ENCODE data around the gene ATP8A2. TPM values are rescaled to one million over a fixed set of nuclear protein-coding genes. Genes with fewer than 3 reads are reported as not detected.

ATP8A2 gene
- total RNA-seq, 1 experiment from 2014 or later = not detected

DNA sequence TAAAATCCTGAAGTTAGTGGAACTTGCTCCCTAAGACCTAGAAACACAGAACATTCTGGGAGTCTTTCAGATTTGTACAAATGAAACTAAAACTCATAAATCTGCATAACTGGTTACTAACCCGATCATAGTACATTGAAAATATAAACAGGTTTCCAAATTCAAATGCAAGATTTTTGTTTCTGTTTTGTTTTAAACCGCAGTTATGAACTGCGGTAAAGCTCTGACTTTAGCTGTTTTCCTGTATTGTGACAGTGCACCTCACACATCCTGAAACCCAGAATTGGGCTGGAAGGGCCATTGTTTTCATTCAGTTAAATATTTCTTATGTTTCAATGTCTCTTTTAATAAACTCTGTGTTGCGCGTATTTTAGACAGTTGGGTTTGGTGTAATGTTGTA lies 475.4 kb downstream of the ATP8A2 start:
- peaks cover 70% of the 10 kb centered on the region for H3K27me3 ChIP-seq (ENCODE audit: insufficient read depth, low read depth)
- no peak overlapping the region for H2AFZ ChIP-seq
- ChIA-PET CTCF (no interaction called here), POLR2A (ENCODE audit: unreplicated experiment) (interaction anchor here (0.5 kb wide), 1 partner anchor 799 kb away, joined by 4 read pairs; no protein-coding TSS in a partner anchor)
- DNase-seq = no peak
- no peaks in the 10 kb centered on the region for H3K79me2 ChIP-seq (ENCODE audit: low read depth)
- H3K4me3 ChIP-seq = no peak overlapping the region
- H3K9me3 ChIP-seq (ENCODE audit: insufficient read depth, low read depth) = no peaks in the 10 kb centered on the region
- no peaks in the 10 kb centered on the region for H3K4me1 ChIP-seq (replicated peaks; ENCODE audit: insufficient read depth)
- no peak overlapping the region for H3K27ac ChIP-seq
- no peaks in the 10 kb centered on the region for H4K20me1 ChIP-seq (ENCODE audit: insufficient read depth)
- H3K36me3 ChIP-seq (ENCODE audit: low read depth) = no peaks in the 10 kb centered on the region
- H3K9me2 ChIP-seq (ENCODE audit: insufficient read depth) = no peaks in the 10 kb centered on the region
- intact Hi-C loops (cut with micrococcal nuclease; ENCODE audit: unreplicated experiment) = no loop called here
- H3F3A ChIP-seq (ENCODE audit: insufficient read depth, low read depth) = no peaks in the 10 kb centered on the region
- no peak for TF ChIP-seq EZH2 (IDR thresholded peaks at IDR 0.05; ENCODE audit: low read depth)
- TF ChIP-seq, protein P1, sequence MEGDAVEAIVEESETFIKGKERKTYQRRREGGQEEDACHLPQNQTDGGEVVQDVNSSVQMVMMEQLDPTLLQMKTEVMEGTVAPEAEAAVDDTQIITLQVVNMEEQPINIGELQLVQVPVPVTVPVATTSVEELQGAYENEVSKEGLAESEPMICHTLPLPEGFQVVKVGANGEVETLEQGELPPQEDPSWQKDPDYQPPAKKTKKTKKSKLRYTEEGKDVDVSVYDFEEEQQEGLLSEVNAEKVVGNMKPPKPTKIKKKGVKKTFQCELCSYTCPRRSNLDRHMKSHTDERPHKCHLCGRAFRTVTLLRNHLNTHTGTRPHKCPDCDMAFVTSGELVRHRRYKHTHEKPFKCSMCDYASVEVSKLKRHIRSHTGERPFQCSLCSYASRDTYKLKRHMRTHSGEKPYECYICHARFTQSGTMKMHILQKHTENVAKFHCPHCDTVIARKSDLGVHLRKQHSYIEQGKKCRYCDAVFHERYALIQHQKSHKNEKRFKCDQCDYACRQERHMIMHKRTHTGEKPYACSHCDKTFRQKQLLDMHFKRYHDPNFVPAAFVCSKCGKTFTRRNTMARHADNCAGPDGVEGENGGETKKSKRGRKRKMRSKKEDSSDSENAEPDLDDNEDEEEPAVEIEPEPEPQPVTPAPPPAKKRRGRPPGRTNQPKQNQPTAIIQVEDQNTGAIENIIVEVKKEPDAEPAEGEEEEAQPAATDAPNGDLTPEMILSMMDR (conservative IDR thresholded peaks at IDR 0.05) = no peak
- BruUV-seq (replicated peaks) = no TSS peak
- no peak overlapping the region for H3K4me2 ChIP-seq

DNA sequence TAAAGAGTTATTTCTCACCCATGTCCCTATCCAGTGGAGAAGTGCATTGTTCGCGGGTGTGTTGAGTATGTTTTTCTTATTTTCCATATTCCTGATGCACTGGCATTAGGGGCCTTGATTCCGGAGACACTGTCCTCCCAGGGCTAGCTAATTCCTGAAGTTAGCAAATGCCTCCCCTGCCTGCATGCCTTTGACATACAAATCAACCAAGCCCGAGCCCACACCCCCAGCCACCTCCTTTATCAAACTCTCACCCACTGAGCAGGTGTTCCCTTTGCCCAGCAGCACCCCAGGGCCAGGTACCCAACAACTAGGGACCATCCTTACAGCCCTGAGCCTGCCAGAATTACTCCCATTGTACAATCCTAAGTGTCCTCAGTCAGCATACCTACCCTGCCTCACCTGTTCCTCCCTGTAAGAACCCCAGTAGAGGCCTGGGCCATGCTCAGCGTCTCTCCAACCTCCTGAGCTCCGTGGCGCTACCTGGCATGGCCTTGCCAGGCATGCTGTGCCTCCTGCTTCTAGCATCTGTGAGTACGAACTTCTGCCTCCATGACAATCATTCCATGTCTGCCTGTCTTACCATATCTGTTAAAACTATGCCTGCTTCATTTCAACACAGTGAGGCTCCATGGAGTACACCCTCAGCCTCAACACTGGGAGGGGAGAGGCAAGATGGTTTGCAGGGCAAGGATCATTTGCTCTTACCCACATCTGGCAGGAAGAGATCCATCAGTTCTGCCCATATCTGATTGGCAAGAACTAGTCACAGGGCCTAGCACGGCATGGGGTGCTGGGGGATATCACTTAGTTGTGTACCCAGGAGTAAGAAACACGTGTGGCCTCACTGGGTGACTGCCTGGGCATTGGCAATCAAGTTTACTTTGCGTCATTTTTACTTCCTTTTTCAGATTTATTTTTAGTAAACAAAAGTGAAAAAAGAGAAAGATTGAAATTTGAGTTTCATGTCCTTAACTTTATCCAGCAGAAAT lies 476.2 kb downstream of the ATP8A2 start:
- H4K20me1 ChIP-seq (ENCODE audit: insufficient read depth) = no peaks in the 10 kb centered on the region
- no peak overlapping the region for H3K4me2 ChIP-seq
- no peak overlapping the region for H3K27ac ChIP-seq
- no peaks in the 10 kb centered on the region for H3K9me2 ChIP-seq (ENCODE audit: insufficient read depth)
- no peaks in the 10 kb centered on the region for H3K79me2 ChIP-seq (ENCODE audit: low read depth)
- H3K27me3 ChIP-seq (ENCODE audit: insufficient read depth, low read depth) = peaks cover 78% of the 10 kb centered on the region
- H3K9me3 ChIP-seq (ENCODE audit: insufficient read depth, low read depth) = no peaks in the 10 kb centered on the region
- no peak for DNase-seq
- intact Hi-C loops (cut with micrococcal nuclease; ENCODE audit: unreplicated experiment) = no loop called here
- H3K36me3 ChIP-seq (ENCODE audit: low read depth) = no peaks in the 10 kb centered on the region
- H2AFZ ChIP-seq = no peak overlapping the region
- no peak overlapping the region for H3K4me3 ChIP-seq
- POLR2A ChIA-PET (ENCODE audit: unreplicated experiment) = no interaction called here
- H3K4me1 ChIP-seq (replicated peaks; ENCODE audit: insufficient read depth) = no peaks in the 10 kb centered on the region
- TF ChIP-seq, protein P1 (conservative IDR thresholded peaks at IDR 0.05) = no peak
- no peak for TF ChIP-seq EZH2 (IDR thresholded peaks at IDR 0.05; ENCODE audit: low read depth)
- no peaks in the 10 kb centered on the region for H3F3A ChIP-seq (ENCODE audit: insufficient read depth, low read depth)
- no TSS peak for BruUV-seq (replicated peaks)
- CTCF ChIA-PET = no interaction called here

GRCh38 chr13:25848812-25849745 lies 477.3 kb downstream of the ATP8A2 start:
- POLR2A ChIA-PET (ENCODE audit: unreplicated experiment) = no interaction called here
- Histone ChIP-seq H3K27me3 (ENCODE audit: insufficient read depth, low read depth) (peaks cover 80% of the 10 kb centered on the region), H3K79me2 (ENCODE audit: low read depth) (no peaks in the 10 kb centered on the region), H3K4me1 (replicated peaks; ENCODE audit: insufficient read depth) (no peaks in the 10 kb centered on the region), H3K36me3 (ENCODE audit: low read depth) (no peaks in the 10 kb centered on the region), H3K9me3 (ENCODE audit: insufficient read depth, low read depth) (no peaks in the 10 kb centered on the region), H3K27ac (no peak overlapping the region), H4K20me1 (ENCODE audit: insufficient read depth) (no peaks in the 10 kb centered on the region), H3K4me3 (no peak overlapping the region), H3K4me2 (no peak overlapping the region), H3K9me2 (ENCODE audit: insufficient read depth) (no peaks in the 10 kb centered on the region), H2AFZ (no peak overlapping the region), H3F3A (ENCODE audit: insufficient read depth, low read depth) (no peaks in the 10 kb centered on the region)
- TF ChIP-seq, protein P1 (conservative IDR thresholded peaks at IDR 0.05) = no peak
- no peak for TF ChIP-seq EZH2 (IDR thresholded peaks at IDR 0.05; ENCODE audit: low read depth)
- no TSS peak for BruUV-seq (replicated peaks)
- intact Hi-C loops (cut with micrococcal nuclease; ENCODE audit: unreplicated experiment) = no loop called here
- CTCF ChIA-PET = no interaction called here
- DNase-seq = no peak
